Activated naive CD4-positive, alpha-beta T cell treated with anti-CD3 and anti-CD28 coated beads, Interleukin-2, amount 50 U/mL, for 16 hours (primary cell): ENCODE results near the gene SMARCA4.
"Not testable (repeated sequence)": the region's sequence is repeated elsewhere in the genome, so short reads cannot be mapped to it uniquely, and the experiment has no call there.

ENCODE experiments used
- DNase-seq: peaks from one replicate; pipeline ENCODE4 v3.0.0-alpha.2; 2020

Gene SMARCA4

DNA sequence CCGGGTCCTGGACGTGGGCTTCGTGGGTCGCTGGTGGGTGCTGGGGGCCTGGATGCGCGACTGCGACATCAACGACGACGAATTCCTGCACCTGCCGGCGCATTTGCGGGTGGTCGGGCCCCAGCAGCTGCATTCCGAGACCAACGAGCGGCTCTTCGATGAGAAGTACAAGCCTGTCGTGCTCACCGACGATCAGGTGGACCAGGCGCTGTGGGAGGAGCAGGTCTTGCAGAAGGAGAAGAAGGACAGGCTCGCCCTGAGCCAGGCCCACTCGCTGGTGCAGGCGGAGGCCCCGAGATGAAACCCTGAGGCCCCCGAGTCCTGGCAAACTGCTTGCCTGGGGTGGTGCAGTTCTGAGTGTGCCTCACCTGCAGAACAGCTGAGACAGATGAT, 31.4 kb upstream of the SMARCA4 start:
- DNase-seq: no peak

DNA sequence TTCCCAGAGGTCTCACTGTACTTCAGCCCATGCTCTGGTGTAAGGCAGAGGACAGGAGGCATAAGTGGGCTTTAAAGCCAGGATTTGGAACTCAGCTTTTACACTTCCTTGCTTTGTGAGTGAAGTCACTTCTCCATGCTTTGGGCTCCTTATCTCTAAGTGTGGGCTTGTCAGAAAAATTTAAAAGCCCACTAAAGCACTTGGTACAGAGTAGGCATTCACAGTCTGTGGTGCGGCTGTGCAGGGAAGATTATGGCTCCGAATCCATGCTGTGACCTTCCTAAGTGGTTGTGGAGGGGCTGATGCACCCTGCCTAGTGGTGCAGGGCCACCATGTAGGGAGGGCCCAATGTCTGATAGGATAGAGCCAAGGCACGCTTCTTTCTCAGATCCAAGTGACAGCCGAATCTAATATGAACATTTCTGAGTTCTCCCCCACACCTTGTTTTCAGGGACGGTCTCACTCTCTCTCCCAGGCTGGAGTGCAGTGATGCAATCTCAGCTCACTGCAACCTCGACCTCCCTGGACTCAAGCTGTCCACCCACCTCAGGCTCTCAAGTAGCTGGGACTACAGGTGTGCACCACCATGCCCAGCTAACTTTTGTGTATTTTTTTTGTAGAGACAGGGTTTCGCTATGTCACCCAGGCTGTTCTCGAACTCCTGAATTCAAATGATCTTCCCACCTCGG, 25.3 kb upstream of the SMARCA4 start:
- DNase-seq: no peak

DNA sequence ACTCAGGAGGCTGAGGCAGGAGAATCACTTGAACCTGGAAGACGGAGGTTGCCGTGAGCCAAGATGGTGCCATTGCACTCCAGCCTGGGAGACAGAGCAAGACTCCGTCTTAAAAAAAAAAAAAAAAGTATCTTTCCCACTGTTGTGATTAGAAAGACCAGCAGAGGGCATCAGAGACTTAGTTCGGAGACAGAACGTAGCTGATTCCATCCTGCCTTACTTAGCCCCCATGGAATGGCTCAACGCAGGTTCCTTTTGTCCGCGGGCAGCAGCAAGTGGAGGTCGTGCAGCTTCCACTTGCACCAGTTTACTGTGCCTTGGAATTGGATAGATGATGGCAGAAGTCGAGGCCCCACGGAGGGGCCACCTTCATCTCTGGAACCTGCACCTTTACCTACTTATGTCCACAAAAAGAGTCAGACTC, 24.2 kb upstream of the SMARCA4 start:
- DNase-seq: no peak

DNA sequence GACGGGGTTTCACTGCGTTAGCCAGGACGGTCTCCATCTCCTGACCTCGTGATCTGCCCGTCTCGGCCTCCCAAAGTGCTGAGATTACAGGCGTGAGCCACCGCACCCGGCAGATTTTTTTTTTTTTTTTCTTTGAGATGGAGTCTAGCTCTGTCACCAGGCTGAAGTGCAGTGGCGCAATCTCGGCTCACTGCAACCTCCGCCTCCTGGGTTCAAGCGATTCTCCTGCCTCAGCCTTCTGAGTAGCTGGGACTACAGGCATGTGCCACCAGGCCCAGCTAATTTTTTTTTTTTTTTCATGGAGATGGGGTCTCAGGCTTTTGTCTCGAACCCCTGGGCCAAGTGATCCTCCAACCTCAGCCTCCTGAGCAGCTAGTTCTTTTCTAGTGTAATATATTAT, 19.2 kb upstream of the SMARCA4 start:
- DNase-seq: not testable (repeated sequence)

DNA sequence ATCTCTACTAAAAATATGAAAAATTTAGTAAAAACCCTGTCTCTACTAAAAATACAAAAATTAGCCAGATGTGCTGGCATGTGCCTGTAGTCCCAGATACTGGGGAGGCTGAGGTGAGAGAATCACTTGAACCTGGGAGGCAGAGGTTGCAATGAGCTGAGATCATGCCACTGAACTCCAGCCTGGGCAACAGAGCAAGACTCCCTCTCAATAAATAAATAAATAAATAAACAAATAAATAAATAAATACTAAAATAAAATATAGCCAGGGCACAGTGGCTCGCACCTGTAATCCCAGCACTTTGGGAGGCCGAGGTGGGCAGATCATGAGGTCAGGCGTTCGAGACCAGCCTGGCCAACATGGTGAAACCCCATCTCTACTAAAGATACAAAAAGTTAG, 17.4 kb upstream of the SMARCA4 start:
- not testable (repeated sequence) for DNase-seq

DNA sequence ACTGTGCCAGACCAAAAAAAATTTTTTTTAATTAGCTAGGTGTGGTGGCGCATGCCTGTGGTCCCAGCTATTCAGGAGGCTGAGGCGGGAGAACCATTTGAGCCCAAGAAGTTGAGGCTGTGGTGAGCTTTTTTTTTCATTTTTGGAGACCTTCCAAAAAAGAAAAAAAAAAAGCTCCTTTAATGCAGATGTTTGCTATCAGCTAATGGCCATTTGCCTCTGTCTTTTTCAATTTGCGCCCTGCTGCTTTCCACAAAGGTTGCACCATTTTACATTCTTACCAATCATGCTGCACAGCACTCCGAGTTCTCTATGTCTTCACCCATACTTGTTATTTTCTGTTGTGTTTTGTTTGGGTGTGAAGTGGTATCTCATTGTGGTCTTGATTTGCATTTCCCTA, 15.6 kb upstream of the SMARCA4 start:
- DNase-seq: no peak

DNA sequence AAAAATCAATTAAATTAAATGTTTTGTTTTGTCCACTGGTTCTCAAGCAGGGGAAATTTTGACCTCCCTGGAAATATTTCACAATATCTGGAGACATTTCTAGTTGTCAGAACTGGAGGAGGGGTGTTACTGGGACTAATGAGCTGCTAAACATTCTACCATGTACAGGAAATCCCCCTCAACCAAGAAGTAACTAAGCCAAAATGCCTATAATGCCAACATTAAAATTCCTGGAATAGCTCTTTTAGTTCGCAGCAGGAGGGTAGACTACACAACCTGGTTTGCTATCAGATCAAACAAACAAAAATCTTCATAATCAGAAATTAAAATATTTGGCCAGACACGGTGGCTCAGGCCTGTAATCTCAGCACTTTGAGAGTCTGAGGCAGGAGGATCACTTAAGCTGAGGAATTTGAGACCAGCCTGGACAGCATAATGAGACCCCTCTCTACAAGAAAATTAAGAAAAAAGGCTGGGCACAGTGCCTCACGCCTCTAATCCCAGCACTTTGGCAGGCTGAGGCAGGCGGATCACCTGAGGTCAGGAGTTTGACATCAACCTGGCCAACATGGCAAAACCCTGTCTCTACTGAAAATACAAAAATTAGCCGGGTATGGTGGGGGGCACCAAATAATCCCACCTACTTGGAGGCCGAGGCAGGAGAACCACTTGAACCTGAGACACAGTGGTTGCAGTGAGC, 13.7 kb upstream of the SMARCA4 start:
- no peak for DNase-seq

DNA sequence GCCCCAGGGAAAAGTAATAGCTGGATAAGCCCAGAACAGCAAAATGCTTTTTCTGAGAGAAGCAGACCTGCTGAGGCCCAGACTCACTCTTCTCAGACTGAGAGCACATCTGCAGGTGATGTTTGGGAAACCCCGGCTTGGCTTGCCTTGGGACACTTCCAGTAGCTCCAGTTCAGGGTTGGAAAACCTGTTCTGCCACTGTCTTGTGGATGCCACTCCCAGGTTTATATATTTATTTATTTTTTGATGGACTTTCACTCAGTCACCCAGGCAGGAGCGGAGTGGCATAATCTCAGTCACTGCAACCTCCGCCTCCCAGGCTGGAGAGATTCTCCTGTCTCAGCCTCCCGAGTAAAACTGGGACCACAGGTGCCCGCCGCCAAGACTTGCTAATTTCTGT, 8.0 kb upstream of the SMARCA4 start:
- no peak for DNase-seq

DNA sequence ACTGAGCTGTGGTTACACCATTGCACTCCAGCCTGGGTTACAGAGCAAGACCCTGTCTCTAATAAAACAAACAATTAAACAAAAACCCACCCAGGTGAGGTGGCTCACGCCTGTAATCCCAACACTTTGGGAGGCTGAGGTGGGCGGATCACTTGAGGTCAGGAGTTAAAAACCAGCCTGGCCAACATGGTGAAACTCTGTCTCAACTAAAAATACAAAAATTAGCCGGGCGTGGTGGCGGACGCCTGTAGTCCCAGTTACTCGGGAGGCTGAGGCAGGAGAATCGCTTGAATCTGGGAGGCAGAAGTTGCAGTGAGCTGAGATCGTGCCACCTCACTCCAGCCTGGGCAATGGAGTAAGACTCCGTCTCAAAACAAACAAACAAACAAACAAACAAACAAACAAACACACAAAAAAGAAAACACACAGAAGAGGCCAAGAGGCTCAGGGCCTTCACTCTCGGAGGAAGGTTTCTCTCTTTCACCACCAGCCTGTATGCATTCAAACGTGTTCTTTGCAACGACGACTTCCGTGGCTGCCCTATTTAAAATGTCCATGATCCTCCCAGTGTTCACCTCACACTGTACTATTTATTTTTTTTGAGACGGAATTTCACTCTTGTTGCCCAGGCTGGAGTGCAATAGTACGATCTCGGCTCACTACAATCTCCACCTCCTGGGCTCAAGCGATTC, 1.4 kb upstream of the SMARCA4 start:
- DNase-seq: not testable (repeated sequence)

DNA sequence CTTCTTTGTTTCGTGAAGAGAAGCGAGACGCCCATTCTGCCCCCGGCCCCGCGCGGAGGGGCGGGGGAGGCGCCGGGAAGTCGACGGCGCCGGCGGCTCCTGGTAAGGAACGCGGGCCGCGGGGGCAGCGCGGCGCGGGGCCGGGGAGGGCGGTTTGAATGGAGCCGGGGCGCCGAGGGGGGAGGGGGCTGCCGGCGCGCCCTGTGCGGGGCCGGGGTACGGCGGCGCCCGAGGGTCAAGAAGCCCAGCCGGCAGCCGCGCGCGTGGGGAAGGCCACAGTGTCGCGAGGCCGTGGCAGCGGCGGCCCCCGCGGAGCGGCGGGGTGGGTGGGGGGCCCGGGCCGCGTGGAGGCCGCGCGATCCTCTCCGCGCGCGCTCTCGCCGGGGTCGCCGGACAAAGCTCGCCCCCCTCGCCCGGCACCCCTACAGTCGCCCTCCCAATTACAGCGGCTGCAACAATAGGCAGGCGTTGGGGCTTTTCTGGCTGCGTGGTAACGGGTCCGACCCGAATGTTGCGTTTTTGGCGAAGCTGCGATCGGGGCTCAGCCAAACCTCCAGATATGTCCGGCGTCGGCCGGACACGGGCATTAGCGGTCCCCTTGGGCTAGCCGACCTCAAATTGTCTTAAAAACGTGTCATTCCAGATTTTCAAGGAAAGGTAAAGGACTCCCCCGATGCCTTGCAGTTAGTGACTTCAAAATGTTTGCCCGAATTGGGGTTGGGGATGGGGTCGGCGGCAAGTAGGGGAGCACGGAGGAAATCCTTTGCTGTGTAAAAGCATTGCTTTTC, 437 bp downstream of the SMARCA4 start:
- no peak for DNase-seq

DNA sequence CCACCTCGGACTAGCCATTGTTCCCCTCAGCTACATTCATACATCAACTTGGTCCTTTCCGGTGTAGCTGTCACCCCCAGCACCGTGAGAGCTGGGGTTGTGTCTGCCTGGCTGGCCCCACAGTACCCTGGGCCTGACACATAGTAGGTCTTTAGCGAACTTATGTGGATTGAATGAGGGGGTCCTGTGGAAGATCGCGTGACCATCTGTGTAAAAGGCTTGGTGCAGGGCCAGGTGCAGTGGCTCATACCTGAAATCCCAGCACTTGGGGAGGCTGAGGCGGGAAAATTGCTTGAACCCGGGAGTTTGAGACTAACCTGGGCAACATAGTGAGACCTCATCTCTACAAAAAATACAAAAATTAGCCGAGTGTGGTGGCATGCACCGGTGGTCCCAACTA, 2.0 kb downstream of the SMARCA4 start:
- no peak for DNase-seq

DNA sequence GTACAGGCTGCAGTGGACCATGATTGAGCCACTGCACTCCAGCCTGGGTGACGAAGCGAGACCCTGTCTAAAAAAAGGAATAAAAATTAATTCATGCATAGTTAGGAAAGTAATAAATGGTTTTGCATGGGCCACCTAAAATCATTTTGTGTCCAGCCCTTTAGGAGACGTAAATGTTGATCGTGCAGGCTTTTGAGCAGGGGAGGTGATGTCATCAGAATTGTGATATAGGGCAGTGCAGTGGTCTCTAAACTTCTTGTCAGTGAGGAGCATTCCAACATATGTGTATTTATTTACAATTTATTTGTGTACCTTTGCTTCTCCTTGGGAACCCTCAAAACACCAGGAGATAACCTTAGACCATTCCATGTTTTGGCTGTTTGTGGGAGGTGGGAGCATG, 3.0 kb downstream of the SMARCA4 start:
- no peak for DNase-seq

DNA sequence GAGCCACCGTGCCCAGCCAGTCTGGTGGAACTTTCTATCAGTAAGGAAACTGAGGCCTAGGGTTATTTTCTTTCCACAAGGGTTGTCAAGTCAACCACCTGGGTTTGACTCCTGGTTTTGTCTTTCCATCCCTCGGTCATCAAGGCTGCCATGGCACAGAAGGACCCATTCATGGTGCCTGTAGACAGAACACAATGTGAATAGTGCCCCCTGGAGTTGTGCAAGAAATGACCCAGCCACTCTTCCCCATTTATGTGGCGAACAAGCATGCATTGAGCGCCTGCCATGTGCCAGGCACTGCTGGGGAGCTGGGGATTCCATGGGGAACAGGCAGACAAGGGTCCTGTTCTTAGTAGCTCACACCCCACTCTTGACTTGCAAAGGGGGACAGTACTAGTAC, 4.1 kb downstream of the SMARCA4 start:
- no peak for DNase-seq

DNA sequence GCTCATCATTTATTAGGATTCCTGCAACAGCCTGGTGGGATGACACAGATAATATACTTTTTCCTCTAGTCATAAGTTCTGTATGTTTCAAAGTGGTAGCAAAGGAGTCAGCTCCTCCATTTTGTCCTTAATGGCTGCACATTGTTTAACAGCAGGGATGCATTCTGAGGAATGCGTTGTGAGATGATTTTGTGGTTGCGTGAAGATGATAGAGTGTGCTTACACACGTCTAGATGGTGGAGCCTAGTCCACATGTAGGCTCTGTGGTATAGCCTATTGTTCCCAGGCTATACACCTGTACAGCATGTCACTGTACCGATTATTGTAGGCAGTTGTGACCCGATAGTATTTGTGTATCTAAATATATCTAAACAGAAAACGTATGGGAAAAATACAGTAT, 4.6 kb downstream of the SMARCA4 start:
- DNase-seq: no peak

DNA sequence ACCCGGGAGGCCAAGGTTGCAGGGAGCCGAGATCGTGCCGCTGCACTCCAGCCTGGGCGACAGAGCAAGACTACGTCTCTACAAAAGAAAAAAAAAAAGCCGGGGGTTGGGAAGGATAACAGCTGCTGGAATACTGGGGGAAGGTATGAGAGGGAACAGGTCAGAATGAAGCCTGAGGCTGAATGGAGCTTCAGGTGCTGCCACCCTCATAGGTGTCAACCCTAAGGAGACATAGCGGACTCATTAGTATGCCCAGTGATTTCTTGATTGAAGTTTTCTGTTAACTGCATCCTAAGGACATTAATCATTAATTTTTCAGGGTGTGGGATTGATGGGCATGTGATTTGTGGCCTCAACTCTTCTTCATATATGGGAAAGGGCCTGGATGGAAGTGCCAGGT, 6.0 kb downstream of the SMARCA4 start:
- no peak for DNase-seq

DNA sequence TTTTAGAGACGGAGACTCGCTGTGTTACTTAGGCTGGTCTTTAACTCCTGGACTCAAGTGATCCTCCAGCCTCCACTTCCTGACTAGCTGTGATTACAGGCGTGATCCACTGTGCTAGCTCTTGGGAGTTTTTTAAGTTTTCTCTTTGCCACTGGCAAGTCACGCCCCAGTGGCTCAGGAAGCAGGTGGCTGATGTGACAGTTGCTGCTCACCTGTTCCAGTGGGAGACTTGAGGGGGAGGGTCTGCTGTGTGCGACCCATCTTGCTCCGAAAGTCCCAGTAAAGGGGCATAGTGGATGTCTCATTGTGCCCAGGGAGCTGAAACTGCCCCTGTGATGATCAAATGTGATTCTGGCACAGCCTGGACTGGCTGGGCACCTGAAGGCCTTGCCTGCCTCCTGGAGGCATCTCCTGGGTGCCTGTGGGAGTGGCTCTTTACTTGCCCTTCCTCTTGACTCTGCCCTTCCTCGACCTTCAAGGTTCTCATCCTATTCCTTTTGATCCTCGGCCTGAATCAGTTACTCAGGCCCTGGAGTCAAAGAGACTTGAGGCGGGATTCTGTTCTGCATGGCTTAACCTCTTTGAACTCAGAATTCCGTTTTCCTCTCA, 7.8 kb downstream of the SMARCA4 start:
- DNase-seq: no peak

DNA sequence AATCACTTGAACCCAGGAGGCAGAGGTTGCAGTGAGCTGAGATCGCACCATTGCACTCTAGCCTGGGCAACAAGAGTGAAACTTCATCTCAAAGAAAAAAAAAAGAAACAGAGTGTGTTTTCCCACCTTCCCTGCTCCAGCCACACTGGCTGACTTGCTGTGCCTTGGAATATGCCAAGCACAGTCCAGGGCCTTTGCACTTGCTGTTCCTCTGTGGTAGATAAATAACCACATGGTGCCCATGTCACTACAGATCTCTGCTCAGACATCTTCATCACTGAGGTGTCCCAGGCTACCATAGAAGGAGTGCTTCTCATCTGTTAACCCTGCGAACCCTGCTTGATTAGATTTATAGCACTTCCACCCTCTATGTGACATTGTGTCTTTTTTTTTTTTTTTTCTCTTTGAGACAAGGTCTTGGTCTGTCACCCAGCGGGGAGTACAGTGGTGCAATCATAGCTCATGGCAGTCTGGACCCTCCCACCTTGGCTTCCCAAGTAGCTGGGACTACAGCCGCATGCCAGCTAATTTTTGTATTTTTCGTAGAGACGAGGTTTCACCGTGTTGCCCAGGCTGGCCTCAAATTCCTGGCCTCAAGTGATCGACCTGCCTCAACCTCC, 10.4 kb downstream of the SMARCA4 start:
- DNase-seq: no peak

DNA sequence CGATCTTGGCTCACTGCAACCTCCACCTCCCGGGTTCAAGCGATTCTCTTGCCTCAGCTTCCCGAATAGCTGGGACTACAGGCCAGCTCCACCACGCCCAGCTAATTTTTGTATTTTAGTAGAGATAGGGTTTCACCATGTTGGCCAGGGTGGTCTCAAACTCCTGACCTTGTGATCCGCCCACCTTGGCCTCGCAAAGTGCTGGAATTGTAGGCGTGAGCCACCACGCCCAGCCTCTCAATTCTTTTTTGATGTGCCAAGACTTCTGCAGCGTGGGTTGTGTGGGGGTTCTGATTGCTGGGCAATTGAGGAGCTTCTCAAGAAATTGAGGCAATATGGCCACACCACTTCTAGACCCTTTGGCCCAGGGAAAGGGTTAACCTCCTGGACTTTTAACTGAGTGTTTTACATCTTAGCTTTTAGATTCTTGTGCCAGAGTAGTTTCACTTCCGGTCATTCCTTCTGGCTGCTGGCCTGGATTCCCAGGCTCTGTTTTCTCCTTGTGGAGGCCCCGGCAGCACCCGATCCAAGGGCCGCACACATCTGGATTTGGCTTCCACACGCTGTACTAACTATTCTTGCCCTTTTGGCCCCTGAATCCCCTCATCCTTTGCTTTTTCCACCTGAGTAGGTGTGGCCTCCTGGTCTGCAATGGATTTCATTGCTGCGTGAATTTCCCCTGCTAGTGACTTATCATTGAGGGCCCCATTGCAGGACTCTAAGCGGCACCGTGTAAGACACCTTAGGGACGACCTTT, 14.7 kb downstream of the SMARCA4 start:
- DNase-seq: no peak

DNA sequence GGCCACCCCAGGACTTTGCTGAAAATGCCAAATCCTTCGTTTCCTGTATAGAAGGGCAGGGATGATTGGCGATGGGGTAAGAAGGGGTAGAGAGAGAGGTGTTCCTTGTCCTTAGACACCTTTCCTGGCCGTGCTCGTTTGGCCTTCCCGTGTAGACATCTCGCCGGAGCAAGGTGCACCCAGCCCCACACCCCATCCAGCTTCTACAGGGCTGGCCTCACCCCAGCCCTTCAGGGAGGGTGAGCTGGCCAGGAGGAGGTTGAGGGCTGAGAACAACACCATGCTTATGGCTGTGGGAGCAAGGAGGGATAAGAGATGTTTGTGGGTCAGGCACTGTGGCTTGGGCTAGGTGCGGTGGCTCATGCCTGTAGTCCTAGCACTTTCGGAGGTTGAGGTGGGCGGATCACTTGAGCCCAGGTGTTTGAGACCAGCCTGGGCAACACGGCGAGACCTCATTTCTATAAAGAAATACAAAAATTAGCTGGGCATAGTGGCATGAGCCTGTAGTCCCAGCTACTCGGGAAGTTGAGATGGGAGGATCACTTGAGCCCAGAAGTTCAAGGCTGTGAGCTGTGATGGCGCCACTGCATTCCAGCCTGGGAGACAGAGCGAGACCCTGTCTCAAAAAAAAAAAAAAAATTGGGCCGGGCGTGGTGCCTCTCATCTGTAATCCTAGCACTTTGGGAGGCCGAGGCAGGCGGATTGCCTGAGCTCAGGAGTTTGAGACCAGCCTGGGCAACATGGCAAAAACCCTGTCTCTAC, 15.5 kb downstream of the SMARCA4 start:
- no peak for DNase-seq

DNA sequence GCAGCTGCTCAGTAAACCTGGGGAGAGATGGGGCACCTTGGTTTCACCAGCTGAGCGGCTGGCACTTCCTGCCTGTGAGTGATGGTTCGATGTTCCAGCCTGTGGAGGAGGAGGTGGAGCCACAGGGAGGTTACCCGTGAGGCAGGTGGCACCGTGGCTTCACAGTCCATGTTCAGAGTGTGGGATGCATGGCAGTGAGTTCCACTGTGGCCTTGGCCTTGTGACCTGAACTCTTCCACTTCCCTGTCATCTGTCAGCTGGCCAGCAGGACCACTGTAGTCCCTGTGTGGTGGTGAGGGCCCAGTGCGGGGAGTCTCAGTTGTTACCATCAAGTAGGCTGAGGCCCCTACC, 16.9 kb downstream of the SMARCA4 start:
- DNase-seq: no peak

DNA sequence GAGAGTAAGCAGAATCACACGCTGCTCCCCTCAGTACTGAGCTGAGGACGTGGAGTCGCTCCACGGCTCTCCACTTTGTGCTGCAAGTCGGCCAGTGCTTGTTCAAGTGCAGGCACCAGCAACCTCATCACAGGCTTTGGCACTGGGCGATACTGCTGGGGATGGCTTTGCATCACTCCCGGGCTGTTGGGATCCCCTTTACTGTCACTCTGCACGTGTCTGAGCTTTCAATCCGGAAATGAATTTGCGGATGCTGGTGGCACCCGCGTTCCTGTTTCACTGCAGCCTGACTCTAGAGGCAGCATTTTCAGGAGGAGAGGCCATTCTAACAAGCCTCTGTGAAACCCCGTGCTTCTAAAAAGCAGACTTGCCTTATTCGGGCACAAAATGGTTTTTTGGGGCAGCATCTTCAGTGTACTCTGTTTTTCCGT, 19.1 kb downstream of the SMARCA4 start:
- DNase-seq: peak; percentile 19
